ENCODE results near the gene SPATA2.
"Not testable (repeated sequence)": the region's sequence is repeated elsewhere in the genome, so short reads cannot be mapped to it uniquely, and the experiment has no call there.

Gene SPATA2

DNA sequence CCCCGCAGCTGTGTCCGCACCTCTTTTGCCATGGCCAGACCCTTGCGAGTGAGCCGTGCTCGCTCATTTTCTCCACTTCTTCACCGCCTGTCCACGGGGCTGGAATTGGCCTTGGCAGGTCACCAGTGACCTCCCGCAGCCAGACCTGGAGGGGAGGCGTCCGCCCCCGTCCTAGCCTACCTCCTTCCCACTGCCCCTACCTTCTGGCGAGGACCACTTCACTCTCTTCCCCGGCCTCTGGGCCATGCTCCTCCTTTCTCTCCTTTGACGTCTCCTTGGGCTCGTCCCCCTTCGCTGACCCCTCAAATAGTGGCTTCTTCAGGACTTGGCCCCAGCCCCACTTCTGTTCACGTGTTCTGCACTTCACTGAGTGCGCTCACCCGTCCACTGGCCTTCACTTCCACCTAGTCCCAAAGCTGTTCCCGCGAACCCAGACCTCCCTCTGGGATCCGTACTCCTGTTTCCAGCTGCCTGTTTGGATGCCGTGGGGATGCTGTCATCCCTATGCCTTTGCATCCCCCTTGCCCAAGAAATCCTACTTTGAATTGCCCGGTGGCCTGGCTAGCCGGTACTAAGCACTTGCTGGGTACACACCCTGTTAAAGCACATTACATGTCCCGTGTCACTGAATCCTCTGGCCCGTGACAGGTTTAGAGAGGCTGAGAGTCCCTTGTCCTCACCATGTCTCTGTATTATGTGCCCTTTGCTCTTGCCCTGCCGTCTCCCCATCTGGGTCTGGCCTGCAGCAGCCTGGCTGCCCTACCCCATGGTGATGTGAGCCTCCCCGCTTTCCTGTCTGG lies 33.0 kb downstream of the SPATA2 start:
- DNase-seq: no peak

DNA sequence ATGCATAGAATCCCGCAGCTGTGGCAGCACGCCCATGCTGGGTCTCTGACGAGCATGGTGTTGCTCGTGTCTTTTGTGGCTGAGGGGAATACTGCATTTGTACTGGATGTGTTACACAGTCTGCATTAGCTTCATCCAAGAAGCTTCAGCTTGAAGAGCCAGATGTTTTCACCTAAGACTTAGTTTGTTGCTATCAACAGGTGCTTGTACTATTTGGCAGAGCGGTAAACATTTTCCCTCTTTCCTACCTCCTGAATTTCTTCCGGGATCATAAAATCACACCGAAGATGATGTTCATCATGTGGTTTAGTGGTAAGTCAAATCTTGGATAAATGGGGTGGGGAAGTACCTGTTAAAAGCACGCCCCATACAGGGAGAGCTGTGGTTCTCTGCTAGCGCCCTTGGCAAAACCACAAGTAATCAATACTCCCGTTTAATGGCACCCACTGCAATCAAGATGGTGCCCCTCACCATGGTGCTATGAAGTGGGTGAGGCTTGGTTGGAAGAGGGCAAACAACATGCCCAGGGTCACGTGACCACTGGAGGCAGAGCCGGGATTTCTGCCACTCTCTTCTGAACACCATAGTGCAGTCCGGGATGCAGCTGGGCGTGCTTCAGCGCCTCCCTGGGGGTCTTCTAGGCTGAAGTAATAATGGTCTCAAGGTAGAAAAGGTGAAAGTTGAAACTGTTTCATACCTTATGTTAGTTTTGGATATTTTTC lies 34.4 kb downstream of the SPATA2 start:
- no peak for DNase-seq

DNA sequence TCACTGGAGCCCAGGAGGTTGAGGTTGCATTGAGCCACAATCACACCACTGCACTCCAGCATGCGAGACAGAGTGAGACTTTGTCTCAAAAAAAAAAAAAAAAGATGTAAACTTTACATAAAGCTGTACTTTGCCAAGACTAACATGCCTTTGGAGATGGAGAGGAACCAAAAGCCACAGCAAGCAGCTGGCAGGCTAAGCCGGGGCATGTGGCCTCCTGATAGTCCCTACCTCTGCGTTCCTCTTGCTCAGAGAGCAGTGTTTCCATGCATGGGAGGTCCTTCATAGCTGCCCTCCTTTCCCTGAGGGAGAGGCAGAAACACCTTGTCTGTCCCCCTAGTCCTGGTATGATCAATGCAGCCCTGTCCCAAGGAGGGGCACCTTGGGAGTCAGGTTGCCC lies 35.2 kb downstream of the SPATA2 start:
- DNase-seq: no peak

- no peak for DNase-seq
These were observed 36.4 kb downstream of the SPATA2 start for GRCh38 chr20:49878977-49879376.

GRCh38 chr20:49877386-49877921 lies 37.9 kb downstream of the SPATA2 start:
- no peak for DNase-seq

GRCh38 chr20:49874696-49875095 lies 40.6 kb downstream of the SPATA2 start:
- no peak for DNase-seq

- DNase-seq: no peak
These were observed 43.3 kb downstream of the SPATA2 start for GRCh38 chr20:49872056-49872455.

DNA sequence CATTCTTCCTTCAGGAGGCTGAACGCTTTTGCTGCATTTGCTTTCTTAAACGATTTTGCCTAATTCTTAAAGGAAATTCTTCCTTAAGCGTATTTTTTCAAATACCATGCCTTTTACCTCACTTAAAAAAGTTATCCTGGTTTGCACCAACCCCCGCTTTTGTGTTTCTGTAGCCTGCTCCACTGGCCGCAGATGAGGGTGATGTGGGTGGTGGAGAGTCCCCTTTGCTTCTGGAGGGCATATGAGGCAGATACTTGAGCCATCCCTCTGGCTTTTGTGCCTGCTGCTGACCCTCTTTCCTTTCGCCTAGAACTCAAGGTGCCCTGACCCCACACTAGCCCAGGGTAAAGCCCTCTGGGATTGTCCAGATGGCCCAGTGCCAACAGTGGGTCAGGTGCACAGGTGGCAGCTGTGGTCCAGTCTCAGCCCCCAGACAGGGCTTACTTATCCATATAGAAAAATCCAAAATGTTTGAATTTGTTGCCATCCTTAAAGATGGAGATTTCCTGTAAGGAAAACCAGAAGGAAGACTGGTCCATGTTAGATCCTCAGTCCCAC lies 43.9 kb downstream of the SPATA2 start:
- no peak for DNase-seq

GRCh38 chr20:49870261-49870660 lies 45.1 kb downstream of the SPATA2 start:
- DNase-seq: no peak

GRCh38 chr20:49868964-49869363 lies 46.4 kb downstream of the SPATA2 start:
- DNase-seq: no peak

- no peak for DNase-seq
These were observed 46.8 kb downstream of the SPATA2 start for GRCh38 chr20:49868538-49868937.

DNA sequence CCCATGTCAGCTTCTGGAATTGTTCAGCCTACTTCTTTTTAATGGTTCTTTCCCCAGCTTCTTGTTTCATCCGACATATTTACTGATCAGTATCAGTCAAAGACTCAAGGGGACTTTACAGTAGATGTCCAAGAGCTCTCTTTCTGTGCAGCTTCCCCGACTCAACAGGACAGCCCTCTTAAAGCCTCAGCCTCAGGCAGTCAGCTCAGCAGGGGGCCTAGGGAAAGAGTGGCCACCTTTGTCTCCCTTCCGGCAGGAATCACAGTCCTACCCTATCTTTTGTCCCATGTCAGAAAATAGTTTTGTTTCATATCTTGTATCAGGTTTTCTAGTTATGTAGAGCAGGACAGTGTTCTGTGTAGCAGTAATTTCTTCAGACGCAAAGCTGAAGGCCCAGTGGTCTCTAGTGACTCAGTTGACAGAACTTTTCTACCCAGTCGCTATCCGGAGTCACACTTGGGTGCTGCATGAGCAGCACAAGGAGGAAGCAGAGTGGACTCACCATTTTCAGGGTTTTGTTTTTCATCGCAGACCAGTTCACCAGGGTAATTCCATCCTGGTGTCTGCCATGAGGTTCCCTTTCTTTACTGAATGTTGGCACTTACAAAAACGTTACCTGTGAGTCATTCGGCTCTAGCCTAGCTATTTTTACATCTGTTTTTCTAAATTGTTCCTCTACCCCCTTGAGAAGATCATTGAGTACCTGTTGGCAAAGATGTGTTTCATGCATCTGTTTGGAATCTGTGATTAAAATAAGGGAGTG lies 47.7 kb downstream of the SPATA2 start:
- DNase-seq: no peak

DNA sequence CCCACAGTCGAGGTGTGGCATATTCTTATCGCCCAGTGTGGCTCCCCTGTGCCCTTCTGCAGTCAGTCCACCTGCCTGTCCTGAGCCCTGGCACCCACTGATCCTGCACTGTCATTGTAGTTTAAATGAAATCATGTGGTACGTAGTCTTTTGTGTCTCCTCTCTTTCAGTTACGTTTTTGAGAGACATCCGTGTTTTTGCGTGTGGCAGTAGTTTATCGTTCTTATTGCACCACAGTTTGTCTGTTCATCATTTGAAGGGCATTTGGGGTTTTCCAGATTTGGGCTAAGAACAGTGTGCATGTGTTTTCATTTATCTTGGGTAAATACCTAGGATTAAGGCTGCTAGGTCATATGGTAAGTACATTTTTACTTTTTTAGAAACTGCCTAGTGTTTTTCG lies 49.3 kb downstream of the SPATA2 start:
- no peak for DNase-seq

- DNase-seq: no peak
These were observed 49.8 kb downstream of the SPATA2 start for GRCh38 chr20:49865559-49865958.

DNA sequence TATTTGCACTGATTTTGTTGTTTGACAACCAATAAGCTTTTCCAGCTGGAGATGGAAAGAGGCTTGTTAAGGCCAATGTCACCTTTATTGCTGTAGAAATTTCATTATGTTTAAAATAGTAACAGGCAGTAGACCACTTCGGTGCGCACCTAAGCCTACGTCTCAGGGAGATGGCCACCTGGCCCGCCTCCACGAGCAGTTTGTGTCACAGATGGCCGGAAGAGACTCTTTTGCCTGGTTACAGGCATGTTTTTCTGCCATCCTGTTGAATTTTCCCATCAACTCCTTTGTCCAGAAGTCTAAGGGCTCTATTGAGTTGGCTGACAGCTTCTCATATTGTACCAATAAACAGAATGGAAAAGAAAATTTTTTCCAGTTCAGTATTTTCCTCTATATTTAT lies 51.7 kb downstream of the SPATA2 start:
- no peak for DNase-seq

DNA sequence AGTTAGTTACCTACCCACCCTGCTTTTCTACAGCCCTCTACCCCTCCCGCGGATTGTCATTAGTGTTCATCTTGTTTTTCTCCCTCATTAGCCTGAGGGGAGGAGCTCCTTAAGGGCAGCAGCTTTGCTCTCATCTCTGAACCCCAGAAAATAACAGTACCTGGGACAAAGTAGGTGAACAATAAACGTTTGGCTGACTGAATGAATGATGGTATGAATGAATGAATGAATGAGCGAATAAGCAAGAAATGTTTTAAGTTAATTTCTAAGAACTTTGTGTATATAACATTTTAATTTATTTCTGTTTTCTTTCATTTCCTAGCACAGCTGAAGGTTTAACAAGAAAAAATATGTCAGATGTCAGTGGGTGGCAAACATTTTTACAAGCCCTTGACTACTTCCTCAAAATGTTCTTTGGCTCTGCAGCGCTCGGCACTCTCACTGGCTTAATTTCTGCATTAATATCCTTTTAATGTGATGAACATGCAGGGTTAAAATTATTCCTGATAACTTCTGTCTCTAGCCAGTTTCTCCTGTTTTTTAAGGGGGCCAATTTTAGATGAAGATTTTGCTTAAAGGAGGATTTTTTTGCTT lies 52.6 kb downstream of the SPATA2 start:
- no peak for DNase-seq

DNA sequence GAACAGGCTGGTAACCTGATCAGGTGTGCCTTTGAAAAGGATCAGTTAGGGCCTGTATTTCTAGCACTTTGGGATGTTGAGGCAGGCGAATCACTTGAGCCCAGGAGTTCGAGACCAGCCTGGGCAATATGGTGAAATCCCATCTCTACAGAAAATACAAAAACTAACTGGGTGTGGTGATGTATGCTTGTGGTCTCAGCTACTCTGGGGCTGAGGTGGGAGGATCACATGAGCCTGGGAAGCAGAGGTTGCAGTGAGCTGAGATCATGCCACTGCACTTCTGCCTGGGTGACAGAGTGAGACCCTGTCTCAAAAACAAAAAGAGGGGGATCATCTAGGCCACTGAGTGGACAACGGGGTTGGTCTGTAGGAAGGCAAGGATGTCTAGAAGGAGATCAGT lies 54.1 kb downstream of the SPATA2 start:
- DNase-seq: not testable (repeated sequence)

- DNase-seq: no peak
These were observed 55.5 kb downstream of the SPATA2 start for GRCh38 chr20:49859807-49860206.

- DNase-seq: no peak
These were observed 56.3 kb downstream of the SPATA2 start for GRCh38 chr20:49859011-49859410.

DNA sequence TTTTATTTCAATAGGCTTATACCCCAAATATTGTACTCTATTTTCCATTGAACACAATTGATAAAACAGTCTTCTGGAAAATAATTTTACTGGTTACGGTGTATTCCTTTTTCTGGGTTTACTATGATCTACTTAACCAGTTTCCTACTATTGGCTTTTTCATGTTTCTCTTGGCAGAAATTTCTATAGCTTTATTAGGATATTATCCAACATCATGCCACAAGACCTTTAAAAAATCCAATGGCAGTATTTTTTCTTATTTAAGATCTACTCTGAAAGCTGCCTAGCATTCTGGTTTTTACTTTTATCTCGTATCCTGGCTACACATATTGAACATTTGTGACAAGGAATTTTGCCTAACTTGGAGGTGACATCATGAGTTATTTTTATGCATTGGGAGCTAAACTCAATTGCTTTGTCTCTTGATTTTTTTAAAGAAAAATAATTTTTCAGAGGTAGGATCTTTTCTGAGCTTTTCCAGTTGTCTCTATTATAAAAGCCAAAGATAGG lies 57.2 kb downstream of the SPATA2 start:
- no peak for DNase-seq

- no peak for DNase-seq
These were observed 58.4 kb downstream of the SPATA2 start for GRCh38 chr20:49856904-49857303.

DNA sequence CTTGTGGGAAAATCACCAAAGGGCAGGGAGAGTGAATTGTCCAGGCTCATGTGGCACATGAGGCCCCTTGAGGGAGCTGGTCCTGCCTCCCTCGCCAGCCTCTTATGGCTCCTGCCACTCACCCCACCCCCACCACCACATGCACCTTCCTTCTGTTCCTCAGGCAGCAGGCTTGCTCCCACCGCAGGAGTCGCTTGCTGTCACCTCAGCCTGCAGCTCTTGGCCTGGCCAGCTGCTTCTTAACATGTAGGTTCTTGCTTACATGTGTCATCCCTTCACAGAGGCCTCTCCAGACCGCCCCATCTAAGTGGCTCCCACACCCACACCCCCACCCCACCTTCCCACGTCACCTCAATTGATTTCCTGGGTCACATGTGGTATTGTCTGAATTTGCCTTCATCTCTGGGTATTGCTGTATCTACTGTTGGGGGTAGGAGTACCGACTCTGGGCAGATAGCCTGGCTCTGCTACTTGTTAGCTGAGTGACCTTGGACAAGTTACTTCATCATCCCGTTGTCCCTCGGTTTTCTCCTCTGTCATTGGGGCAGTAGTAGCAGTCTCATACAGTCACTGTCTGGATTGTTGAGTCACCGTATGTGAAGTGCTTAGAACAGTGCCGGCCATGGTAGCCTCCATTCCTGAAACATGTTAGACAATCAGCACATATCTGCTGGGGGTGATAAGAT lies 61.0 kb downstream of the SPATA2 start:
- no peak for DNase-seq
